EH (cell line): ENCODE measurements around the gene RCE1.
A peak's percentile ranks its signal among the peaks of the same experiment; 100 is the strongest.

ENCODE experiments used
- DNase-seq: peaks from one replicate; pipeline ENCODE4 v3.0.0-alpha.2; 2015; ENCODE audit warnings: low read depth

RCE1 gene

GRCh38 chr11:66886671-66887221, 43.5 kb downstream of the RCE1 start:
- peak; percentile 56 for DNase-seq

GRCh38 chr11:66887526-66887925, 44.3 kb downstream of the RCE1 start:
- DNase-seq: no peak

- no peak for DNase-seq
Observed at GRCh38 chr11:66888282-66888681, 45.0 kb downstream of the RCE1 start.

- DNase-seq: no peak
Observed at GRCh38 chr11:66889960-66890359, 46.7 kb downstream of the RCE1 start.

GRCh38 chr11:66891851-66892660, 48.8 kb downstream of the RCE1 start:
- DNase-seq: peak; percentile 97

- DNase-seq: no peak
Observed at GRCh38 chr11:66892911-66893310, 49.7 kb downstream of the RCE1 start.

GRCh38 chr11:66894141-66894540, 50.9 kb downstream of the RCE1 start:
- no peak for DNase-seq
